Motor neuron (in vitro differentiated cells): Measurements from ENCODE around the gene ABCA13. TPM values are rescaled to one million over a fixed set of nuclear protein-coding genes. Genes with fewer than 3 reads are reported as not detected.
A peak's percentile ranks its signal among the peaks of the same experiment; 100 is the strongest.

Source experiments
- ATAC-seq, 8 experiments: fragments of 200-7000 bp; cut with Tn5 transposase; replicated peaks in 6 of 8; 2 replicates each; pipeline ENCODE4 v1.8.0; 2021; ENCODE audit warnings: mild to moderate bottlenecking in 8 of 8, moderate library complexity in 8 of 8
- H3K27ac ChIP-seq, 2 donors: fragments of 250-450 bp; sonication (Bioruptor Pico); 2 replicates each; pipeline ENCODE4 v1.9.0; 2021; ENCODE audit warnings: antibody characterized with exemption in 2 of 2, mild to moderate bottlenecking in 2 of 2, moderate library complexity in 1 of 2
- H3K4me1 ChIP-seq, 2 donors: fragments of 250-450 bp; sonication (Bioruptor Pico); replicated peaks in 1 of 2; 2 replicates each; pipeline ENCODE4 v1.6.1; 2021; ENCODE audit warnings: antibody characterized with exemption in 2 of 2, mild to moderate bottlenecking in 2 of 2, moderate library complexity in 1 of 2
- H3K4me3 ChIP-seq, 5 donors: fragments of 250-450 bp; sonication (Bioruptor Pico); 2 replicates each; pipeline ENCODE4 v1.9.0; 2021; ENCODE audit warnings: antibody characterized with exemption in 5 of 5, mild to moderate bottlenecking in 5 of 5, moderate library complexity in 4 of 5
- WGBS, 10 experiments: fragments of 450-650 bp; shearing (Covaris generic); methylation state at CpG; one replicate each; pipeline ENCODE4 v1.0.0; 2022; 5-methylcytosine and 5-hydroxymethylcytosine counted together
- in situ Hi-C, 9 experiments: fragments of 400-800 bp; cut with MboI; loops; one replicate each; pipeline ENCODE4 v1.15.0; 2021; ENCODE audit warnings: low sequenced_read_pairs in 9 of 9, low pct_unique_long_range_greater_than_20kb in 2 of 9; ENCODE audit not compliant: unreplicated experiment in 9 of 9
- total RNA-seq, 8 experiments: library from RNA; unstranded; fragments of 300-600 nt; gene quantifications; 2 replicates each; pipeline versions ENCODE4 v1.2.3 to v1.2.4, GENCODE V29; 2022

ABCA13 gene
- total RNA-seq, 8 experiments from 2014 or later = 0.16 to 89.0 (median 1.0) TPM

DNA sequence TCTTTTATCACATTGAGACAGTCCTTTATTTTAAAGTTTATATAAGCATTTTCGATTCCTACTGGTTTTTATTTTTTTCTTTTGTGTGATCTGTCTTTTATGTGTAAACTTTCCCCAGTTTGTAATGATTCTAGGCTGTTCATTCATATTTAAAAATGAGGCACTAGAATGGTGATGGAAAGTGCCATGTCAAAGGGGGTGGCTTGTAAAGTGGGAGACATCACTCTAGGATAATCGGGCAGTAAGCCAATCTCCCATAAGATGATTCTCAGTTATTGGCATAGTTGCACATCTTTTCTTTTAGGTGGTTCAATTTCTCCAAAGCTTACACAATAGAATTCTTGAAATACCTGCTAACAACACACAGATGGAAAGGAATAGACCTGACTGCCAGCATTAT is 90.4 kb downstream of the ABCA13 start:
- Histone ChIP-seq H3K4me1 (no peaks in the 10 kb centered on the region), H3K27ac (no peak overlapping the region), H3K4me3 (no peak overlapping the region)
- WGBS, 10 experiments = 4 to 94% (median 81%) methylated on average over 1 to 2 of the region's 2 CpGs
- no peak for ATAC-seq
- in situ Hi-C loops = no loop called here

DNA sequence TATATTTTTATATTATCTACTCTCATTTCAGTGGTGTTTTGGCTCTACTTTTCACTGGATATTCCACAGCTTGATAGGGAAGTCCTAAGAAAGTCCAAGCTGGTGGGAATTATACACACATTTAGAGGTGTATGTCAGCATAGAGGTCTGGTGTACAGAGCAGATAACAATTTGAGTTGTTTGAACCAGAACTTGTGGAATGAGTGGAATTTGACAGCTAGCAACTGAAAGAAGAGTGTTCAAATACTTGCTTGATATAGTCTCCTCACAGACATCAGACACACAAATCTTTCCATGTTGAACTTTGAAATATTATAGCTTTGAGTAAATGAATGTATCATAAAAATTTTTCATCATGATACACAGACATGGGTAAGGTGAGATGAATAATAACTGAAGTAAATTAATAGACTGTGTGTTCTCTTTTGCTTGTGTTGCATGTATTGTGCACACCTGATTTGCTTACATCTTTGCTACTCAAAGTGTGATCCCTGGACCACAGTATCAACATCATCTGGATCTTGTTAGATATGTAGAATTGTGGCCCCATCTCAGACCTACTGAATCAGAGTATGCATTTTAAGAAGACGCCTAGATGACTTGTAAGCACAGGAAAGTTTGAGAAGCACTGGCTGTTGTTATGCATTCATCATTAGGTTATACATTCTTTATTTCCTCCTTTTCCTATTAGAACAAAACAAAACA is 91.5 kb downstream of the ABCA13 start:
- peak in 2 of 8 experiments; percentile 67 to 86 for ATAC-seq
- 0 to 83% (median 0%) methylated on average over 1 of the region's 1 CpG; no CpG with 5 or more reads in 5 of the 10 experiments for WGBS, 10 experiments
- in situ Hi-C loops = no loop called here

DNA sequence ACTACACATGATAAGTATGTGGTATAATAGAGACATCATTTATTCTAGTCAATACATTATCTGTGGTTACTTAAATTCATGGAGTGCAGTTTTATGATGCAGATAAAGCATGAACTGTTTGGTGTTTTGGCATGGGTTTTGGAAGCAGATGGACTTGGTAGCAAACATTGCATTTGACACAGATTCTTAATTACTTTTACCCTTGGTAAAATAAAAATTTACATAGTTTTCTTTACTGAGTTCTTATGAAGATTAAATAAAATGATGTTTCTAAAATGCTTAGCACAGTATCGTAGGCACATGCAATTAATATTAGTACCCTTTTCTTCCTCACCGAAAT is 92.0 kb downstream of the ABCA13 start:
- 27 to 100% (median 94%) methylated on average over 1 to 2 of the region's 2 CpGs; no CpG with 5 or more reads in 1 of the 10 experiments for WGBS, 10 experiments
- in situ Hi-C loops = no loop called here

More for the DNA sequence above, 91.5 kb downstream of the ABCA13 start:
- H3K4me3 ChIP-seq = no peak overlapping the region
- no peak overlapping the region for H3K27ac ChIP-seq
- H3K4me1 ChIP-seq = no peaks in the 10 kb centered on the region

DNA sequence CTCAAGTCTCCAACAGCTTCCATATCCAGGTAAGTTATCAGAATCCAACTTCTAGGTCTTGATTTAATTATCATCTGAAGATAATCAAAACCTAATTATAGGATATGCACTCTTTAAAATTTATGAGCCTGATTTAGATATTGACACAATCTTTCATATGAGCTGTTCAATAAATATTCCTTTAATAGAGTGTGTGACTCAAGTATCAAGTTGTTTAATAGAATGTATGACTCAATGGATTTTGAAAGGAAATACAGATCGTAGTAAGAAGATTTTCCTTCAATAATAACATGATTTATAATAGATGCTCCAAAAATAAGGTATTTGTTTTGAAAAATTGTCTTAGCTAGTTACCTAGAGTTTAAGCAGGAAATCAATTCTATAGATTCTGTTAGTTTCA is 97.8 kb downstream of the ABCA13 start:
- Histone ChIP-seq H3K4me1 (no peaks in the 10 kb centered on the region), H3K4me3 (no peak overlapping the region), H3K27ac (no peak overlapping the region)
- no peak for ATAC-seq
- WGBS, 10 experiments = 0 to 100% (median 82%) methylated on average over 1 of the region's 1 CpG; no CpG with 5 or more reads in 1 of the 10 experiments
- in situ Hi-C loops = no loop called here

More for the DNA sequence above, 92.0 kb downstream of the ABCA13 start:
- Histone ChIP-seq H3K4me1 (no peaks in the 10 kb centered on the region), H3K4me3 (no peak overlapping the region), H3K27ac (no peak overlapping the region)
- no peak for ATAC-seq

DNA sequence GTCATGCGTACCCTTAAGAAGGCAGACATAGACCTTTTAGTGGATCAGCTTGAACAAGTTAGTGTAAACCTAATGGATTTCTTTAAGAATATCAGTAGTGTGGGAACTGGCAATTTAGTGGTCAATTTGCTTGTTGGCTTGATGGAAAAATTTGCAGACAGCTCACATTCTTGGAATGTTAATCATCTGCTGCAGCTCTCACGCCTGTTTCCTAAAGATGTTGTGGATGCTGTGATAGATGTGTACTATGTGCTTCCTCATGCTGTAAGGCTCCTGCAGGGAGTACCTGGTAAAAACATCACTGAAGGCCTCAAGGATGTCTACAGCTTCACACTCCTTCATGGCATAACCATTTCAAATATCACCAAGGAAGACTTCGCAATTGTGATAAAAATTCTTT is 103.4 kb downstream of the ABCA13 start:
- in situ Hi-C loops = no loop called here
- ATAC-seq = peak in 1 of 8 experiments; percentile 49
- H3K4me3 ChIP-seq = no peak overlapping the region
- H3K4me1 ChIP-seq = no peaks in the 10 kb centered on the region
- WGBS, 10 experiments = 53 to 100% (median 100%) methylated on average over 1 to 3 of the region's 3 CpGs; no CpG with 5 or more reads in 3 of the 10 experiments
- H3K27ac ChIP-seq = no peak overlapping the region

DNA sequence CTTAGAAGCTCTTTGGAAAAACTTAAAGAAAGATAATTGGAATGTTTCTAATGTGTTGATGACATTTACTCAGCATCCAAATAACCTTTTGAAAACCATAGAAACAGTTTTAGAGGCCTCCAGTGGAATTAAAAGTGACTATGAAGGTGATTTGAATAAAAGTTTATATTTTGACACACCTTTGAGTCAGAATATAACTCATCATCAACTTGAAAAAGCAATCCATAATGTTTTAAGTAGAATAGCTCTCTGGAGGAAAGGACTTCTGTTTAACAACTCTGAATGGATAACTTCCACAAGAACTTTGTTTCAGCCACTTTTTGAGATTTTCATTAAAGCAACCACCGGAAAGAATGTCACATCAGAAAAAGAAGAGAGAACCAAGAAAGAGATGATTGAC is 108.2 kb downstream of the ABCA13 start:
- in situ Hi-C loops = no loop called here
- WGBS, 10 experiments = 9 to 100% (median 100%) methylated on average over 1 of the region's 1 CpG; no CpG with 5 or more reads in 2 of the 10 experiments
- Histone ChIP-seq H3K4me3 (no peak overlapping the region), H3K4me1 (no peaks in the 10 kb centered on the region), H3K27ac (no peak overlapping the region)
- ATAC-seq = no peak

DNA sequence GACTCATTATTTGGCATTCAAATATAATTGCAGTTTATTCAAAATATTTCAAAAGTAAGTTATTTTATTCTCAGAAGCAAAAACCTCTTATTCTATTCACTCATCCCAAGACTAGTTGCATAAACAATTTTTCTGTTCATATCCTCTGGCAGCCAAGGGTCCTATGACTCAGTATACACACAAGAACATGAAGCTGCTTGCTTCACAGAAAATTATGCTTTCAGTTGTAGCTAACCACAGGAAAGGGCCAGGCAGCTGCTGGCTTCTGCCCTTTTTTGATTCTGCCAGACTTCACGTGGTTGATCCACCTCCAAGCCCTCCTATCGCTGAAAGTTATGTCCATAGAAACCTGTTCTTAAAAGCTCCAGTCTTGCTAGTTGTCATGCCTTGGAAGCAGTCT is 108.8 kb downstream of the ABCA13 start:
- no peak overlapping the region for H3K4me3 ChIP-seq
- in situ Hi-C loops = no loop called here
- peak in 2 of 8 experiments; percentile 32 to 48 for ATAC-seq
- 33 to 100% (median 78%) methylated on average over 1 to 2 of the region's 2 CpGs; no CpG with 5 or more reads in 2 of the 10 experiments for WGBS, 10 experiments
- H3K27ac ChIP-seq = no peak overlapping the region
- no peaks in the 10 kb centered on the region for H3K4me1 ChIP-seq

DNA sequence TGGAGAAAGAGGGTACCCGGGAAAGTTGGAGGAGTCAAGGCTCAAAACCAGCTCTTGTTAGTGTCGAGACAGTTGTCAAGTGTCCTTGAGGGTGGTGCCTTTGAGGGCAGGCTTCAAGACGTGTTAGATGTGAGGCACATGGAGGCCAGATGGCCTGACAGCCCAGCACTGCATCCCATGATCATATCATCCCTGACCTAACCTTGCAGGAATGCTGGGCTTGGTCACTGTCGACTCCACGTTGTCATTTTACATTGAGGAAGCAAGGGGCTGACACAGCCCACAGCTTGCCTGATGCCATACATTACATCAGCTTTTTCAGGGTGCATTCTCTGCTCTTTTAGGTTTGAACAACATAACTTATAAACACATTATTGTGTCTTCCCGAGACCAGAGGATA is 114.1 kb downstream of the ABCA13 start:
- ATAC-seq = peak in 6 of 8 experiments; percentile 22 to 100 (median 87)
- WGBS, 10 experiments = 0 to 96% (median 39%) methylated on average over 1 to 5 of the region's 6 CpGs
- Histone ChIP-seq H3K4me1 (no peaks in the 10 kb centered on the region), H3K27ac (no peak overlapping the region), H3K4me3 (no peak overlapping the region)
- in situ Hi-C loops = no loop called here

DNA sequence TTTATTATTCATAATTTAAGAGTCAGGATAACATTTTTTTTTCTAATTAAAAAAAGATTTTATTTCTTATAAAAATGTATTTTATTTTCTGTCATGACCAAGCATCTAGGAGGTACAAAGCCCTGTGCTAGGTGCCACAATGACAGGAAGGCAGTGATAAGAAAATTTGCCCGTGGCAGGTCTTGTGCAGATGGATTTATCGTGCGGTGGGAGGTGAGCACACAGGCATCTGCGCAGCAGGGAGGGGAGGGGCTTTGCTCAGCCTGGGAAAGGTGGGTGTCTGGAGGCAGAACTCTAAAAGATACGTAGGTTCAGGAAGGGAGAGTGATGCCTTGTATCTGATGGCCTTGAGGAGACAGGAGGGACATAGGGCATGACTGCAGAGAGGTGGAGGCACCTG is 115.6 kb downstream of the ABCA13 start:
- ATAC-seq = no peak
- in situ Hi-C loops = no loop called here
- Histone ChIP-seq H3K27ac (no peak overlapping the region), H3K4me1 (no peaks in the 10 kb centered on the region), H3K4me3 (no peak overlapping the region)
- WGBS, 10 experiments = 22 to 100% (median 72%) methylated on average over 1 to 5 of the region's 5 CpGs; no CpG with 5 or more reads in 6 of the 10 experiments

DNA sequence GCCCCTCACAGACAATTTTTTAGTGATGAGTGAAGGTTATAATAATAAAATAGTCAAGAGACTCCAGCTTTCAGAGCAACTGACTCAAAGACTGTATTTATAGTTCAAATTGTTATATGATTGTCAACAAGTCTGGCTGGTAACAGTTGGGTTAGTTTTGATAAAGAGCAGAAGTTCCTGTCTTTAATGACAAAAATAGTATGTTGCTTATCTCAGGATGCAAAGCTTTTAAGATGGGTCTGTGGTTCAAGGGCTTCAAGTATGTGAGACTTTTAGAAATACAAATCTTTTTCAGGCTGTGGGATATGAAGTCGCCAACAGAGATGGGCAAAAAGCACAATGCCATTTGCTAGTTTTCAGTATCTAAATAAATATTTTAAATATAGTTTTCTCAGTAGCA is 118.4 kb downstream of the ABCA13 start:
- no peak for ATAC-seq
- 50 to 100% (median 100%) methylated on average over 1 of the region's 1 CpG; no CpG with 5 or more reads in 1 of the 10 experiments for whole genome bisulfite sequencing, 10 experiments
- H3K4me1 ChIP-seq = no peaks in the 10 kb centered on the region
- in situ Hi-C loops = no loop called here
- H3K27ac ChIP-seq = no peak overlapping the region
- H3K4me3 ChIP-seq = no peak overlapping the region

DNA sequence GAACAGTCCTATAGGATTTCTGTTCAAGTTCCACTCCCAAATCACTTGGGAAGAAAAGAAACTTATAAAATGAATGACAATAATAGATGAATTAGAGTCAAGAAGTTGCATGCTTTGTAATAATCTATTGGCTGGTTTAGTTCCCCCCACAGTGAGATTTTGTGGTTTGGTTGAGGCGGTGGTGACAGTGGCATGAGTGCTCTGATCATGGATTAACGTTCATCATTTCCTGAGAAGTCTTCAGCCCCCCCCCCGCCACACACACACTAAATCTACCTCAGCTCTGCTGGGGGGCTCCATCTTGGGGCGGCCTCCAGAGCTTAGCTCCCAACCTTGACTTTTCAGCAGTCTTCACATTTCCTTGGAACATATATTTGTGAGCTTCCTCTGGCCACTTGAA is 121.7 kb downstream of the ABCA13 start:
- Histone ChIP-seq H3K4me1 (no peaks in the 10 kb centered on the region), H3K4me3 (no peak overlapping the region), H3K27ac (no peak overlapping the region)
- ATAC-seq = no peak
- WGBS, 10 experiments = 48 to 100% (median 79%) methylated on average over 1 to 3 of the region's 4 CpGs; no CpG with 5 or more reads in 1 of the 10 experiments
- in situ Hi-C loops = no loop called here

DNA sequence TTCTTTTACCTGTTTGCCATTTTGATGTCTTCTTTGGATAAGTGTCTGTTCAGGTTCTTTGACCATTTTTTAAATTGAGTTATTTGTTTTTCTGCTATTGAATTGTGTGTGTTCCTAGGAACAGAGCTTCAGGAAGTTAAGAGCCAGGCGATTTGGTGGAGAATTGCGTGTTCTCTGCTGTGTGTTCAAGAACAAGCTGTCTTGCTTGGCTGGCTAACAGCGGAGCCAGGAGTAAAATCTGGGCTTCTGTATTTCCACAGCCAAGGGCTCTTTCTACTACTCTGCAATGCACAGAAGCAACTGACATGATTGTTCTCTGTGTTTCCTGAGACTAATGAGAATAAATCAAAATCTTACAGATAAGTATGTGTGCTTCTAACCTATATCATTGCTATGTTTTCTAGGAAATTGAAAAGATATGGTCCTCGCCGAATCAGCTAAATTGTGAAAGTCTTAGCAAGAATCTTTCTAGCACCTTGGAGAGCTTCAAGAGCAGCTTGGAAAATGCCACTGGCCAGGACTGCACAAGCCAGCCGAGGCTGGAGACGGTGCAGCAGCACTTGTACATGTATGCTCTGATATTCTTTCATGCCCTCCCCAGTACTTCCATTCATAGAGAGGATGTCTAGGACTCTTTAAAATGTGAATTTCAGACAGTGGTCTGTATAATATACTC is 124.2 kb downstream of the ABCA13 start:
- Histone ChIP-seq H3K27ac (no peak overlapping the region), H3K4me3 (no peak overlapping the region), H3K4me1 (peaks cover 0 to 8% of the 10 kb centered on the region in 2 donors)
- 20 to 100% (median 88%) methylated on average over 2 to 7 of the region's 7 CpGs for WGBS, 10 experiments
- ATAC-seq = no peak
- in situ Hi-C loops = no loop called here

DNA sequence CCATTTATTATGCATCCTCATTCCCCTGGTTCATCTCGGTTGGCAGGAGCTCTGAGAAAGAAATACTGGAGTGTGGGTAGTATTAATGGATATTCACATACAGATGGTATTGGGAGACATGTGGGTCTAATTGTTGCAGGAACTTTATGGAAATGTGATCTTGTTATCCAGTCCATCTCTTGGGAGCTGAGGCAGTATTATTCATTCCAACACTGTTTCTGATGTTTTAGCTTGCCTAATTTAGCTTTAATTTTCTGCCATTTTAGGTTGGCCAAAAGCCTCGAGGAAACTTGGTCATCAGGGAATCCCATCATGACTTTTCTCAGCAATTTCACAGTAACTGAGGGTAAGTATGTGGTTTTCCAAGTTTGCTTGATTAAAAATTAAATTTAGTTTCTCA is 125.7 kb downstream of the ABCA13 start:
- no peak for ATAC-seq
- Histone ChIP-seq H3K4me3 (no peak overlapping the region), H3K4me1 (peaks cover 0 to 13% of the 10 kb centered on the region in 2 donors), H3K27ac (no peak overlapping the region)
- in situ Hi-C loops = no loop called here
- 0 to 88% (median 53%) methylated on average over 1 to 2 of the region's 2 CpGs; no CpG with 5 or more reads in 2 of the 10 experiments for WGBS, 10 experiments
